Activated naive CD4-positive, alpha-beta T cell treated with Interleukin-2 at 50 U/mL for 16 hours (primary cell): ENCODE data around the gene TGFB2.

Experiments
- DNase-seq: peaks from one replicate; pipeline ENCODE4 v3.0.0-alpha.2; 2020

The TGFB2 gene

DNA sequence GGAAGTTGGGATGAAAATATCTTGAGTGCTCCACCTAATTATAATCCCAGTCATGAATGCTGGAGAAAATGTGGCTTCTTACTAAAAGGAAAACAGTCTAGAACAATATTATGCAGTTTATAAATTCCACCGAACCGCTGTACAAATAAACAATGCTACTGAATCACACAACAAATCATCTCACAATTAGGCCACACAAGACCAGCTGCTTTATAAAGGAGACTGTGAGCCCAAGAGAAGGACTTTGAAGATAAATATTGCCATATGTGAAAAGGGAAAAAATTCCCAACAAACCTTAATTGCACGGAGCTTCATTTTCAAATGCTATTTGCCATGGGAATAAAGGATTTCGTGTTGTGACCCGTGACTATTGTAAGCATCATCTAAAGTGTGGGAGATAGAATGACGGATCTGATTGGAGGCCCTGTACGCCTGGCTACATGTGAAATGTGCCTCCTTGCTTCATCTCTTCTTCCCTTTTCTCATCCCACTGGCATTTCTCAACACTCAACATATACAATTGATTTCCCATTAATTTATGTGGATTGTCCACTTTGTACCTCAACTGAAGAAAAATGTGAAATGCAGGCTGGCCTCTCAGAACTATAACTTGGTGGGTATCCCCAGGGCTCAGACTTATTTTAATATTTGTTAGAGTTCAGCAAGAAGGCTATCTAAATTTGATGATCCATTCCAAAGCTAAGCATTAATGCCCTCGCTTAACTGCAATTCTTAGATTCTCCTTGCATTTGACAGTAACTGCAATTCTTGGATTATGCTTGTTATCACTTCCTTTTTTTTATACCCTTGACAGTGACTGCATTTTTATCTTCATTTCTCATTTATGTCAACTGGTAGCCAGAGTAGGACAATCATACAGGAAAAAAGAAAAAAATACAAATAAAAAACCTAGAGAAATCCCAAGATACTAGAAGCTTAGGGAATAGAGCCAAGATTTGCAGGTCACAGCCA is 122.3 kb downstream of the TGFB2 start:
- no peak for DNase-seq

DNA sequence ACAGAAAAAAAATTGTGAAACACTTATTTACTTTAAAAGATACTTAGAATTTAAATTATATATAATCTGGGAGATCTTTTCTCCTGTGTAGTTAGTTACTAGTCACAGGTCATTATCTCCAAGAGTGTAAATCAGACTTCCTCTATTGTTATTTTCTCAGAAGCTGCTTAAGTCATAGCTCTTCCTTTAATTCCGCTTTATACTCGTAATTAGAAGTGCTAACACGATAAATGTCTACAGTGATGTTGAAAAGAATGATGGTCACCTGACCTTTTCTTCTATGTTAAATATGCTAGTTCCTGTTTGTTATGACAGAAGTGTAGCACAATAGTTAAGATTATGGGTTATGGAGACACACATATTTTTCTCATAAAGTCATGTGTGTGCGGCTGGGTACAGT is 123.6 kb downstream of the TGFB2 start:
- DNase-seq: no peak

DNA sequence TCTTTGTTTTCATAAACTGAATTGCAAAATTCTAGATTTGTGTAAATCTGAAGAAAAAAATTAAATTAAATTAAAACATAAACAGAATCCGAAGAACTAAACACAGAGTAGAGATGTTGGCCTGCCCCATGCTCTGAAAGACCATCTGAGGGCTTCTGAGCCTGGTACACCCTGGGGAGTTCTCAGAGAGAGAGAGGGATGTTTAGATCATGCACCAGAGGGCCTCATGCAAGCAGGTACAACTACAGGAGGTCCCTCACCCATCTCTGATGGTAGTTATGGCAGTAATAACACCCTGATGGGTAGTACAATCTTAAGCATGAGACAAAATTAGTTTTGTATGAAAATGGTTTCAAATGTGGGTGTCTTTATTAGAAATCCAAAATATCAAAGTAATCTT is 127.7 kb downstream of the TGFB2 start:
- no peak for DNase-seq

DNA sequence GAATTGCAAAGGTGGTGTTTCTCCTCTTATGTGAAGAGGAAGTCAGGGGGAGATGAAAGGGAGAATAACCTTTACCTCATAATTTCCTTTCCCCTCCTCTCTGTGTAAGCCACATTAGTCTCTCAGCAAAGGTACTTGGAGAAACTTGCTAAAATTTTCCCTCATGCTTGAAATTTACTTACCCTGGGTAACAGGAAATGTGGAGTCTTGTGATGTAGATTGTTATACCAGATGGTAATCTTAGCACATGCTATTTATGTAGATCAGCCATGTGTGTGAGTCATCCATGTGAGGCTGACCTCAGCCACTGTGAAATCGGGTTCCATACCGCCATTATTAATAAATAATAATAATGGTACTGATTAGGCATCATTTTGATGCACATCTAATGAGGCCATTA is 128.4 kb downstream of the TGFB2 start:
- DNase-seq: no peak

DNA sequence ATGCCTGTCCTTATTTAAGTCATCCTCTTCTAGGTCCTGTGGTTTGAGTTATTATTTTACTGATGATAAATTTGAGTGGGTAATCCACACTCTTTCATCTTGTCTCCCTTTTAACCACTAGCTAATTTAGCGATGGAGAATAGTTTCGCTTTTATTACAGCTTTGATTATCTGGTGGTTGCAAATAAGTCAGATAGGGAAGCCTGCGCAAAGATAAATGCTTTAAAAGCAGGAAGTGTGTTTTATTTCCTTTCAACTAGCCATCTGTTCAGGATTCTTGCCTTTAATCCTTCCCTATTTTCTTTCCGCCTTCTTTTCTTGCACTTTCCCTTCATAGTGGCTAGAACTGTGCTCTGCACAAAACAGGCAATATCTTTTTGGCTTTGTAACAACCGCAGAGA is 129.0 kb downstream of the TGFB2 start:
- DNase-seq: no peak

DNA sequence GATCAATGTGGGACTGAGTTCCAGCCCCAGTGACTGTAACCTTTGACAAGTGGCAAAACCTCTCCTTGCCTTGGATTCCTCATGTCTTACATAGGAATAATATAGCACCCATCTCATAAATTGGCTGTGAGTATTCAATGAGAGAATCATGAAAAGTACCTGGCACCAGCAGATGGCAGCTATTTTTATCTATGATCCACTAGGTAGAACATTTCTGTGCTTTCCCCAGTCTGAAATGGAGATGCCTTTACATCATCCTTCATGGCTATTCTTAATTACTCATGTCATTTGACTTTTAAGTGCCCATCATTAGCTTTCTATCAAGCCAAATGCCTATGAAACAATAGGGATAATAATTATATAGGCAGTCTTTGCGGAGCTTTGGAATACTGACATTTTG is 130.1 kb downstream of the TGFB2 start:
- DNase-seq: no peak

DNA sequence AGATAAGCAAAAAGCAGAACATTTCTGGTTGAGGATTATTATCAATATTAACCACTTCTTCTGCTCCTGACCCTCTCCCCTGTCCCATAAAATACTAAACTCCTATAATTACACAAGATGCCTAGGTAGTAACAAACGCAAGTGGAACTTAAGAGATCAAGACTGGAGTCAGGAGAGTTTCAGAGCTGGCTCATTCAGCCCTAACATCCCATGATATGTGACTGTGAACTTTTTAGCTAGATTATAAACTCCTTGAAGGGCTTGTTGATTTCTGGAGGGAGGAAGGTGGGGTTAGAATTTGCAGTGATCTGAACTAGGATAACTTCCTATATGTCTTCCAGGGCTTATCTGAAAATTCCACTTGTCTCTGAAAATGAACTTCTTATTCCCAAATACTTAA is 130.6 kb downstream of the TGFB2 start:
- DNase-seq: no peak

DNA sequence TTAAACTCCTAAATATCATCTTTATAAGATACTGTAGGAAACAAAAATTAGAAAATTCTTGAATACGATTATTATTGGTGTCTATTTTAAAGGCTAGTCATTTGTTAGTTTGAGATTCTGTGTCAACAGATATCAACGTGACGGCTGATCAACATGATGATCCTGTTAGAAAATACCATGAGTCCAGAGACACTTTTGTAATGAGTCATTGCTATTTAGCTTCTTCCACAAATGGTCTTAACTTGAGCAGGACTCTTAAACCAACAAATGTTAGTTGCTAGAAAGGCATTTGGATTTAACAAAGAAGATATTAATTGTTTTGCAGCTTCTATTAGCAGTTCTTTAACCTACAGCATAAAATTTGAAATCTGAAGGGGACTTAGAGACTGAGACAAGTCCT is 131.2 kb downstream of the TGFB2 start:
- DNase-seq: no peak

DNA sequence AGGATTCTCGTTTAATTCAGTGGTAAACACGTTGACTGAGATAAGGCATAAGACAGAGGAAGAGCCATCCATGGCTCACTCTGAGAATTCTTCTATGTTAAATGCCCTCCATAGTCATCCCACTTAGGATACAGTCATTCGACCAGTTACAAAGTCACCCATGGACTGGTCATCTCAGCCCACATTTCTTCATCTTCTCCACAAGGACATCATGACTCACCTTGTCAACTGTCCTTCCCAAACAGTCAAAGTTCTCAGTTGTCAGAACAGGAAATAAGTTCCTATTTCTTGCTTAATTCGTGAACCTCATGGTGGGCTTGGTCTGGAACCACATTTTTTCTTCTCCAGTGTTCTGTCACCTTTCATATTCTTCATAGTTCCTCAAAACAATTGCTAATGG is 133.2 kb downstream of the TGFB2 start:
- DNase-seq: no peak

DNA sequence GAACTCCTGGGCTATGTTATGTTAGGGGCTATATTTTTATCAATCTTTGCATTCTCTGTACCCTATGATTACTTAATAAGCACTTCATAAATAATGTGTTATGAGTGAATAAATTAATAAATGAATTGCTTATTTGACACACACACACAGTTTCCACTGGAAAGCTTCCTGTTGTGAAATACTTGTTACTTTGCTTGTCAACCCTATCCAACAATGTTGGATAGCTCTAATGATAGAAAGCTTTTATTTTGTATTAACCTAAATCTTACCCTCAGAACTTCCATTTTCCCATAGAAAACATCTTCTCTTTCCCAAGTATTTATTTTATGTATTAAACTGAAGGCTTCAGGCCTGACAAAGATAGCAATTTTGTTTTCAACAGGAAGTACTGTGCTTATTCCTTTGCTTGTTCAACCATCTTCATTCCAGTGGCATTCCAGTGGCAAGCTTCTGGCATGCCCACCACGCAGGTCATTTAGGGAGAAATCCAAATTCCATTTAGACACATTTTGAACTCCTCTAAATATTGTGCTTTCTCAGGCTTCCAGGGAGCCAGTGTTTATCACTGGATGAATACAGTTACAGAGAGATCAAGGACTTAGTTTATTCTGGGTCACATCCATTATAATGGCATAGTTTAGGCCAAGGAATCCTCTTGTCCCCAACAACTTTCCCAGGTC is 134.4 kb downstream of the TGFB2 start:
- no peak for DNase-seq

DNA sequence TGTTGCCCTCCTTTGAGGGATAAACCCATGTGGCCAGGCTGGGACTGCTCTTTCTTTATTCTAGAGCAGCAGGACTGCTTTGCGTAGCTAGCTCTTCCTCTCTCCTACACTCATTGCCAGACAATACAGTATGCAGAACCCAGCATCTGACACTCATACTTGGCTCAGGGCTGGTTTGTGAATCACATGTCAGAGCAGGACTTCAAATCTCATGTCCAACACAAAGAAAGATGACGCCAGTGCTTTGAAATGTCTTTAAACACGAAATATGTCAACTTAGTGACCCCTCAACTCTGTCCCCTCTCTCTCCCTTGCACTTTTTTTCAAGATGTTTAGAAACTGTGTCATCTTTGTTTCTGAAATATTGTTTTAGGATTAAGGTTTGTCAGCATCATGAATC is 135.0 kb downstream of the TGFB2 start:
- no peak for DNase-seq

DNA sequence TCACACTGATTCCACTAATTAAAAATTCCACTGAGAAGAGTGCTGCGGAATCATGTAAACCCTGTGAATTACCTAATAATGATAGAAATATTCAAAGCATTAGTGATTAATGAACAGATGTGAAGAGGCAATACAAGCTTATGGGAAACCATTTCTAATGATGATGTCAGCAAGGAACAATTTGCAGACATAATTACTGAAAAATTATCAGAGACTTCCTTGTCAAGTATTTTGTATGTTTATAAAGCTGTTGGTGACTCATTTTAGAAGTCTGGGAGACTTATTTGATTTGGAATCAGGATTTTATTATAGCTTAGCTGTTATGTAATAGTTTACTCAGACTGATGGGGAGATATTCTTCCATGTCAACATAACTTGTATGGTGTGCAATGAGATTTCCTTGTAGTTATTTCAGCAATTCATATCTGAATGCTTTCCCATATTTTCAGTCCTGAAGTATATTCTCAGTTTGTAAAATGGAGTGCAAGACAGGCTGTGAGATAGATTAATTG is 135.5 kb downstream of the TGFB2 start:
- no peak for DNase-seq

DNA sequence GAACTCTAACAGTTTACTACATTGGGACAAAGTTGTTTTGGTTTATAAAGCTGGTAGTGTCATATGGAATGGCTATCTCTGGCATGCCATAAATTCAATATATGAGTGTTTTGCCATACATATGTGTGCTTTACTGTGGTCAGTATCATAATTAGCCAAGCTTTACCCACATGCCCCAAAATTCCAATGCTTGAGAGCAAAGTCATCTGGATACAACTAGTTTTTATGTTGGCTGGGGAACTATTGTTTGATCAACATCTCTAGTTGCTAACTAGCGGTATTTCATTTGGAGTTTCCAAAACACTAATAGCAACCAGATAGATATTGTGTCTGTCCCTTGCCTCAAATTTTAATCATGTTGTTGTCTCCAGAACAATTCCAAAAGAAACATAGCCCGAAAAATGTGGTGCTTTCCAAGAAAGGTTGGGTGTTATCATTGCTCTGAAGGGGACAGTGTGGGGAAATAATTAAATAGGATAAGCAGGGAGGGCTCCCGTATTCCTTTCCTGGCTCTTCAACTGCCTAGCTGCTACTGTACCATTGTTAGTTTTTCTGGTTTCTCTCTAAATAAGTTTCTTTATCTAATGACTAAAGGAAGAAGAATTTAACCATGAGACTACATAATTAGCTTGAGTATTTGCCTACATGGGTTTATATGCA is 136.1 kb downstream of the TGFB2 start:
- DNase-seq: no peak

DNA sequence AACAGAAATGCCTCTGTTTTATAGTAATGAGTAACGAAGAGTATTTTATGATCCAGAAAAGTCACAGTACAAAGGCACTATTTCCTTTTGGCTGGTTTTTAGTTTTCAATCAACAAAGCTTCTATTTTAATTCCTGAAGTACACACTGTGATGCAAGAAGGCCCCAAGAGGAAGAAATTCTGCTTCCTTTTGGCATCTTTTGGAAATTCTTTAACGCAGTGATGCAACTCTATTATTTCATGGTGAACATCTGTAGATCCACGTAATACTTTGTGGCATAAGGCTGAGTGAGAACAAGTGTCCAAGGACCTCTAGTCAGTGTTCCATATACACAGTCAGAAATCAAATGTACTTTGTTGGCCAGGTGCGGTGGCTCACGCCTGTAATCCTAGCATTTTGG is 137.5 kb downstream of the TGFB2 start:
- DNase-seq: no peak

DNA sequence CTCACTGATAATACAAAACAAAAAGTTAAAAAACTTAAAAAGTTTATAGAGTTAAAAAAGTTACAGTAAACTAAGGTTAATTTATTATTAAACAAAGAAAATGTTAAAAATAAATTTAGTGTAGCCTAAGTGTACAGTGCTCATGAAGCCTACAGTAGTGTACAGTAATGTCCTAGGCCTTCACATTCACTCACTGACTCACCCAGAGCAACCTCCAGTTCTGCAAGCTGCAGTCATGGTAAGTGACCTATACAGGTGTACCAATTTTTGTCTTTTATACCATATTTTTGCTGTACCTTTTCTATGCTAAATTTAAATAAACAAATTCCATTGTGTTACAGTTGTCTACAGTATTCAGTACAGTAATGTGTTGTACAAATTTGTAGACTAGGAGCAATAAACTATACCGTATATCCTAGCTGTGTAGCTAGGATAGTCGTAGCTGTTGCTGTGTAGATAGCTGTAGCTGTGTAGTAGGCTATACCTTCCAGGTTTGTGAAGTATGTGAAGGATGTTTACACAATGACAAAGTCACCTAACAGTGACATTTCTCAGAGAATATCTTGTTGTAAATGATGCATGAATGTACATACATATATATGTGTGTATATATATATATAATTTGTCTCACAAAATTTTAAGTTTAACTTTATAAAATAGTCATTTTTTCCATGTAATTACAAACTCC is 140.2 kb downstream of the TGFB2 start:
- no peak for DNase-seq

DNA sequence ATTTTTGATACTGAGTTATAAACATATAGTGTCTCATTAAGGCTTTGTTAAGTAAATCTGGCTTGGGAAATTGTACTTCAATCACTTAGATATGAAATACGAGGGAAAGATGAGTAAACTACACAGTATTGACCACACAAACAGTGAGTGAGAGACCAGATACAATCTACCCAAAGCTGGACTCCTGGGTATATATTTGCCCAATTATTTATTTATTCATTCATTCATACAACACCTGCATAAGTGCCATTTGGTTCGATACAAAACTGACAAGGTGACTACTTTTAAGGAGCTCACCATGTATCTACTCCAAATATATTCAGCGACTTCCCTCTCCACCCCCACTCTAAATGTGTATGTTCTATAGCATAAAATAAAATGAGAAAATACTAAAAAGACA is 143.4 kb downstream of the TGFB2 start:
- DNase-seq: no peak

DNA sequence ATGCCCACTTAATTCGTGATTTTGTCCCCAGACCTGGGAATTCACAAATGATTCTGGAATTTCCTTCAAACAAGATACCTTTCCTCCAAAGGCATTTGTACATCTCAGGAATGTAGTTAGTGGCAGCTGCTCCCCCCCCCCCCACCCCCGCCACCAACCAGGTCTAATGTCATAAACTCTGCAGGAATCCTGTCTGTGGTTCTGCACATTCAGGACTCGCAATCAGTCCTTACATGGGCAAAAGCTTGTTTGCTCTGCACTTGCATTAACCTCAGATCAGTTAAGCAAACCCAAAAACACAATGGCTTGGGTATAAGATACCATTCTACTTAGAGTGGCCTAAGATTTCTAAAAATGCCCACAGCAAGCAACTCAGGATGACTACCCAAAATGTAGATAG is 143.8 kb downstream of the TGFB2 start:
- DNase-seq: no peak

DNA sequence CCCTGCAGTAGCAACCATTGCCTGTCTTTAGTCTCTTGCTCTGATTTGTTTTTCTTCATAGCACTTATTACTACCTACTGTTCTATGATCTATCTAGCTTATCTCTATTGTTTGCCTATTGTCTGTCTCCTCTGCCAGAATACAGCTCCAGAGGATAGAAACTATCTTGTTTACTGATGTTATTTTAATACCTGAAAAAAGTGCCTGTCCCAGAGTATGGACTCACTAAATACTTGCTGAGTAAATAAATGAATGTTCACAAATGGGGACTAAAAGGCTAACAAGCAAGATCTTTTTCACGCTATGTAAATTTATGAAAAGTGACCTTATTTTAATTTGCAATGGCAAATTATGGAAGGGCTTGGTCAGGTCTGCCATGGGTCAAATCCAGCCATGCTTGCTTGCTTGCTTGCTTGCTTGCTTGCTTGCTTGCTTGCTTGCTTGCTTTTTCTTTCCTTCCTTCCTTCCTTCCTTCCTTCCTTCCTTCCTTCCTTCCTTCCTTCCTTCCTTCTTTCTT is 145.3 kb downstream of the TGFB2 start:
- DNase-seq: no peak

DNA sequence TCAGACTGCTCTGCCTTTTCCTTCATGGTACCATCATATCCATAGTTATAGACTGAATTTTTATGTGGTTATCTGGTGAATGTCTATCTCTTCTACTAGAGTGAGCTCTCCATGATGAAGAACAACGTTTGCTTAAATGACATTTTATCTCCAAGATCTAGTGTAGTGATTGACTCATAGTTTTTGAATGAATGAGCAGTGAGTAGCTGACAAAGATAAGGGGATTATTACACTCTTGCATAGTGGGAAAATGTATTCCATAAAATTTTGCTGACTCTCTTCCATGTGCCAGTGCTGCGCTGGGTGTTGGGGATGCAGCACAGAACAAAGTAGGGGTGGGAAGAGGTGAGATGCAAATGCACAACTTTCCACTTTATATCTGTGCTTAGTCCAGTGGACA is 147.7 kb downstream of the TGFB2 start:
- DNase-seq: no peak

DNA sequence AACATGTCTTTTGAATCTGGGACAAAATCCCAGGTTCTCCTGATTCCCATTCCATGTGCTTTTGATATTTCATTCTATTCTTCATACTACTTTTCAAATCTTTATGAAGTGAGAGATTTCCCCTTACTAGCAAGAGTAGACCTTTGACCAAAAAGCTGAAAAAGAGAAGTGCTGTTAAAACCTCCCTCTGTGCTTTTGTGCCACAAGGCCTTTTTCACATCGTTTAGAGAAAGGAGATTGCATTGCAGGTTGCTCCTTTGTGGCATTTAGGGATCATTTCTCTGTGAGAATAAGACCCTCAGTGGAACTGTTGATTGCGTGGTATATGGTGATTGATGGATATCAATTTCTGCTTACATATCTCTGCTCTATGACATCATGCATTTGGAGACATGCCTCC is 148.8 kb downstream of the TGFB2 start:
- no peak for DNase-seq
